Endothelial cell of umbilical vein (primary cell): Measurements from ENCODE around the gene RAB28. TPM values are rescaled to one million over a fixed set of nuclear protein-coding genes. Genes with fewer than 3 reads are reported as not detected.
A peak's percentile ranks its signal among the peaks of the same experiment; 100 is the strongest.

ENCODE experiments used
- BruUV-seq: library from RNA; stranded (reverse); fragments of 400-500 nt; replicated peaks from 2 replicates; lab custom pipeline; 2021; lab: Mats Ljungman, UMichigan
- CTCF ChIA-PET: fragments of 300-600, 350-600 bp; sonication (Branson Sonifier 250); formaldehyde crosslinking; loops from one replicate; lab custom pipeline; 2021; ENCODE audit warnings: antibody characterized with exemption, inconsistent platforms; lab: Charles Lee
- POLR2A ChIA-PET: fragments of 300-600, 350-600 bp; sonication (Branson Sonifier 250); formaldehyde crosslinking; loops from one replicate; lab custom pipeline; 2021; ENCODE audit warnings: antibody characterized with exemption, inconsistent platforms; lab: Charles Lee
- DNase-seq: peaks from one replicate; pipeline ENCODE4 v3.0.0-alpha.2; 2011; ENCODE audit warnings: low read depth, low spot score
- FAIRE-seq: peaks from 2 replicates; lab custom pipeline; 2011; peaks lifted over from hg19 to GRCh38; lab: Jason Lieb, UNC
- H2AFZ ChIP-seq: 2 replicates; pipeline ENCODE4 v1.6.0; 2012; ENCODE audit warnings: low read depth, low read length, control low read depth, inconsistent platforms
- H3K27ac ChIP-seq: 2 replicates; pipeline ENCODE4 v1.5.1; 2011; ENCODE audit warnings: low read depth, mild to moderate bottlenecking, control low read depth, low read length, moderate library complexity; ENCODE audit not compliant: insufficient read depth
- H3K27me3 ChIP-seq, 2 experiments: 2 replicates each; pipeline versions ENCODE4 v1.6.0 to v1.6.1; 2011; ENCODE audit warnings: low read length in 2 of 2, mixed read lengths in 1 of 2; ENCODE audit not compliant: control insufficient read depth in 2 of 2, insufficient read depth in 2 of 2
- H3K36me3 ChIP-seq, 2 experiments: 2 replicates in 1 of 2; 3 replicates in 1 of 2; pipeline ENCODE4 v1.5.1; 2011; ENCODE audit warnings: low read length in 2 of 2, mild to moderate bottlenecking in 1 of 2, moderate library complexity in 1 of 2; ENCODE audit not compliant: control insufficient read depth in 2 of 2, insufficient read depth in 2 of 2; ENCODE audit errors: extremely low read depth in 1 of 2
- H3K4me1 ChIP-seq: 3 replicates; pipeline ENCODE4 v1.5.1; 2011; ENCODE audit warnings: mild to moderate bottlenecking, low read length; ENCODE audit not compliant: control insufficient read depth, insufficient read depth; ENCODE audit errors: extremely low read depth
- H3K4me2 ChIP-seq: 2 replicates; pipeline ENCODE4 v1.6.1; 2011; ENCODE audit warnings: low read length, control low read depth, mixed read lengths; ENCODE audit not compliant: insufficient read depth
- H3K4me3 ChIP-seq, 3 experiments: fragments of 200-600 bp in 1 of 3; sonication (generic), shearing (Covaris generic) in 1 of 3; replicated peaks in 1 of 3; 2 replicates each; pipeline ENCODE4 v1.5.1; 2011 to 2016; ENCODE audit warnings: control low read depth in 3 of 3, low read length in 3 of 3, mild to moderate bottlenecking in 2 of 3, inconsistent platforms in 1 of 3, low read depth in 1 of 3, moderate library complexity in 1 of 3; ENCODE audit not compliant: insufficient read depth in 1 of 3
- H3K79me2 ChIP-seq: 2 replicates; pipeline ENCODE4 v1.6.0; 2012; ENCODE audit warnings: low read length, inconsistent platforms; ENCODE audit not compliant: control insufficient read depth, insufficient read depth
- H3K9ac ChIP-seq: replicated peaks from 2 replicates; pipeline ENCODE3; 2011; ENCODE audit warnings: low read length, control low read depth; ENCODE audit not compliant: insufficient read depth; ENCODE audit errors: extremely low read depth
- H3K9me1 ChIP-seq: replicated peaks from 3 replicates; pipeline ENCODE4 v1.6.0; 2011; ENCODE audit warnings: mild to moderate bottlenecking, low read length; ENCODE audit not compliant: control insufficient read depth, insufficient read depth; ENCODE audit errors: extremely low read depth
- H3K9me3 ChIP-seq: replicated peaks from 2 replicates; pipeline ENCODE4 v1.5.1; 2012; ENCODE audit warnings: low read length, inconsistent platforms; ENCODE audit not compliant: control insufficient read depth, insufficient read depth
- H4K20me1 ChIP-seq: replicated peaks from 2 replicates; pipeline ENCODE3; 2011; ENCODE audit warnings: mild to moderate bottlenecking, low read length; ENCODE audit not compliant: control insufficient read depth, insufficient read depth; ENCODE audit errors: extremely low read depth
- CTCF ChIP-seq, 2 donors: IDR thresholded peaks; 1 replicate in 1 of 2; 2 replicates in 1 of 2; pipeline ENCODE4 v1.5.1; 2011; ENCODE audit warnings: low read length in 2 of 2, mild to moderate bottlenecking in 2 of 2, moderate library complexity in 2 of 2, control low read depth in 1 of 2, inconsistent platforms in 1 of 2, low read depth in 1 of 2; ENCODE audit not compliant: insufficient read depth in 1 of 2; ENCODE audit errors: extremely low read depth in 1 of 2
- EZH2 ChIP-seq: IDR thresholded peaks from 2 replicates; pipeline ENCODE4 v1.6.1; 2012; ENCODE audit warnings: borderline replicate concordance, low read depth, mild to moderate bottlenecking, moderate library complexity, low read length, inconsistent platforms; ENCODE audit not compliant: severe bottlenecking
- FOS ChIP-seq: IDR thresholded peaks from 2 replicates; pipeline ENCODE4 v1.6.1; 2011; ENCODE audit warnings: mild to moderate bottlenecking, low read length, moderate library complexity, borderline replicate concordance; ENCODE audit not compliant: insufficient read depth
- GATA2 ChIP-seq: IDR thresholded peaks from 2 replicates; pipeline ENCODE4 v1.7.0; 2011; ENCODE audit warnings: low read depth, mild to moderate bottlenecking, moderate library complexity, mixed read lengths, low read length; ENCODE audit not compliant: insufficient read length, insufficient read depth
- JUN ChIP-seq: IDR thresholded peaks from 2 replicates; pipeline ENCODE4 v1.6.1; 2011; ENCODE audit warnings: borderline replicate concordance, low read depth; ENCODE audit not compliant: insufficient read length, insufficient read depth
- MAX ChIP-seq: IDR thresholded peaks from 2 replicates; pipeline ENCODE4 v1.6.1; 2011; ENCODE audit not compliant: insufficient read depth, insufficient read length
- MYC ChIP-seq: IDR thresholded peaks from one replicate; pipeline ENCODE4 v1.6.1; 2011; ENCODE audit warnings: mild to moderate bottlenecking, low read depth, low read length
- POLR2A ChIP-seq: IDR thresholded peaks from 2 replicates; pipeline ENCODE4 v1.6.1; 2012; ENCODE audit warnings: low read depth, mild to moderate bottlenecking, control low read depth, low read length
- POLR2AphosphoS5 ChIP-seq: IDR thresholded peaks from 2 replicates; pipeline ENCODE4 v1.6.1; 2012; ENCODE audit warnings: low read depth, mild to moderate bottlenecking, control low read depth, low read length, moderate library complexity; ENCODE audit not compliant: insufficient read depth
- dilution Hi-C: fragments of 300-500 bp; cut with MboI; formaldehyde crosslinking; loops from one replicate; pipeline ENCODE4 v1.15.0; 2019; ENCODE audit warnings: low sequenced_read_pairs; ENCODE audit not compliant: extremely low pct_ligation_motif_present
- intact Hi-C: fragments of 100-400 bp; cut with micrococcal nuclease; formaldehyde crosslinking; loops from one replicate; pipeline ENCODE4 v1.10.0; 2022
- polyA plus RNA-seq, 4 experiments: library from polyadenylated mRNA; depleted of rRNA in 3 of 4; stranded (reverse) in 3 of 4; unstranded in 1 of 4; fragments of >200 nt; gene quantifications; 2 replicates each; pipeline versions ENCODE4 v1.2.1 to v1.2.3, GENCODE V29; 2011 to 2012; ENCODE audit warnings: missing spikeins in 1 of 4
- total RNA-seq: library from RNA; stranded (reverse); gene quantifications from 2 replicates; pipeline ENCODE4 v1.2.3, GENCODE V29; 2021

Gene RAB28
- total and polyA plus RNA-seq, 2 donors (not counting 3 experiments of a cell fraction or from before 2014, with no cell fraction given) = 13.0 to 13.2 TPM

- BruUV-seq = no TSS peak
- H3K4me2 ChIP-seq = no peak overlapping the region
- no peak overlapping the region for H2AFZ ChIP-seq
- ChIA-PET POLR2A (interaction anchor here (0.7 kb wide), 1 partner anchor 40 kb away, joined by 3 read pairs; no protein-coding TSS in a partner anchor), CTCF (interaction anchor here (1.0 to 1.5 kb wide), 2 partner anchors 8 to 18 kb away, joined by 3 to 4 read pairs; no protein-coding TSS in a partner anchor)
- no peaks in the 10 kb centered on the region for H3K36me3 ChIP-seq
- no peak overlapping the region for H3K9ac ChIP-seq
- no peaks in the 10 kb centered on the region for H4K20me1 ChIP-seq
- TF ChIP-seq EZH2 (peak; percentile 43), JUN (no peak)
- H3K9me3 ChIP-seq = no peaks in the 10 kb centered on the region
- no peak for DNase-seq
- dilution Hi-C loops = no loop called here
- intact Hi-C loops = no loop called here
- peaks cover 96 to 97% of the 10 kb centered on the region in 2 experiments for H3K27me3 ChIP-seq
- no peak overlapping the region for H3K4me3 ChIP-seq
- no peaks in the 10 kb centered on the region for H3K79me2 ChIP-seq
- no peaks in the 10 kb centered on the region for H3K9me1 ChIP-seq
- no peak overlapping the region for H3K27ac ChIP-seq
- no peaks in the 10 kb centered on the region for H3K4me1 ChIP-seq
- no peak for FAIRE-seq
These were observed 46.9 kb upstream of the RAB28 start for GRCh38 chr4:13530823-13531624.

DNA sequence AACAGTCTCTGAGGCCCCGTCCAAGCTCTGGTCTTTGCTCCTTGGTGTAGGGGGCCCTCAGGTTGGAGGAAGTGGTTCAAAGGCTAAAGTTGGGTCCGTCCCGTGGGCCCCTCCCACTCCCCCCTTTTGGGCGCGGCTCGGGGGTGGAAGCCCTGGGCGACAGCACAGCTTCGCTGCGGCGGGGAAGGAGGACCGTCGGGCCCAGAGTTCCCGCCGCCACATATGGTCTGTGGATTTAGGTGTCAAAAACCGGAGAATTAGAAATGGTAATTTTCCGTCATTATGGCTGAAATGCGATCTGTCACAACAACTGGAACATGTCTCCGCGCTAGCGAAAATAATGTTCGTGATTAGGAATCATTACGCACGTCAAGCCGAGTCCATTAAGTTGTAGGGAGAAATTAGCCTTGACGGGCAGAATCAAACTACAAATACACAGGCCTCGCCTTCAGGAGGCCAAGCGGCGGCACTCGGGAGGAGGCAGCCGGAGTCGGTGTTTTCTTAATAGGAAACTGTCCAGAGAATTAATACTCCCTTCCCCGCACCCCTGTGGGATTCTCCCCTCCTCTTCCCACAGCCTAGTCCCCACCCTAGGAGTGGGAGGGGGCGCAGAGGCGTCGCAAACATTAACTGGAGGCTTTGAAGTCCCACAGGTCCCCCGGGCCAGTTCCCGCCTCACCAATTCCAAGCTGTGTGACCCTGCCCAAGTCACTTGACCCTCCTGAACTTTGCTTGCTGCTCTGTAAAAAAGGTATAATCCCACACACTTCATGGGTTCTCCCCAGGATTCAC is 45.2 kb upstream of the RAB28 start:
- dilution Hi-C loops = no loop called here
- H3K36me3 ChIP-seq = no peaks in the 10 kb centered on the region
- no peak overlapping the region for H3K27ac ChIP-seq
- H3K79me2 ChIP-seq = no peaks in the 10 kb centered on the region
- no peaks in the 10 kb centered on the region for H3K9me1 ChIP-seq
- peaks cover 4% of the 10 kb centered on the region for H3K9me3 ChIP-seq
- no peak overlapping the region for H3K9ac ChIP-seq
- H3K4me1 ChIP-seq = no peaks in the 10 kb centered on the region
- ChIA-PET POLR2A (no interaction called here), CTCF (no interaction called here)
- H3K4me3 ChIP-seq = no peak overlapping the region
- no TSS peak for BruUV-seq
- intact Hi-C loops = no loop called here
- H3K4me2 ChIP-seq = no peak overlapping the region
- peaks cover 96 to 97% of the 10 kb centered on the region in 2 experiments for H3K27me3 ChIP-seq
- H4K20me1 ChIP-seq = no peaks in the 10 kb centered on the region
- DNase-seq (no peak), FAIRE-seq (no peak)
- no peak for TF ChIP-seq CTCF (IDR thresholded peaks at IDR 0.05; ENCODE audit: extremely low read depth in 1 of 2, insufficient read depth in 1 of 2, low read depth in 1 of 2, low read length in 2 of 2)
- TF ChIP-seq MAX = no peak
- TF ChIP-seq EZH2 = no peak
- no peak for TF ChIP-seq FOS
- TF ChIP-seq POLR2A = no peak
- no peak for TF ChIP-seq JUN
- TF ChIP-seq MYC = no peak
- no peak for TF ChIP-seq GATA2
- TF ChIP-seq POLR2AphosphoS5 = no peak
- no peak overlapping the region for H2AFZ ChIP-seq
